Lung (tissue), 16 donors: ENCODE data around the gene VWF. TPM values are rescaled to one million over a fixed set of nuclear protein-coding genes. Genes with fewer than 3 reads are reported as not detected.

ENCODE experiments used
- ATAC-seq: fragments of 200-7000 bp; cut with Tn5 transposase; one replicate; pipeline ENCODE4 v1.9.1; 2020; ENCODE audit warnings: moderate number of reproducible peaks; ENCODE audit not compliant: insufficient read depth, low FRiP score
- DNase-seq, 3 donors: peaks; one replicate each; pipeline ENCODE4 v3.0.0-alpha.2; 2013 to 2017
- H3K27ac ChIP-seq, 2 donors: one replicate each; pipeline ENCODE4 v1.5.1; 2013; ENCODE audit warnings: mild to moderate bottlenecking in 2 of 2, moderate library complexity in 2 of 2, control low read depth in 1 of 2, inconsistent platforms in 1 of 2, low read depth in 1 of 2, low read length in 1 of 2
- H3K27me3 ChIP-seq, 3 donors: one replicate each; pipeline ENCODE4 v1.5.1; 2013; ENCODE audit warnings: low read length in 2 of 3; ENCODE audit not compliant: control insufficient read depth in 3 of 3, insufficient read depth in 3 of 3
- H3K36me3 ChIP-seq, 4 donors: one replicate each; pipeline ENCODE4 v1.5.1; 2013; ENCODE audit warnings: low read length in 4 of 4, mild to moderate bottlenecking in 1 of 4, moderate library complexity in 1 of 4; ENCODE audit not compliant: control insufficient read depth in 4 of 4, insufficient read depth in 4 of 4
- H3K4me1 ChIP-seq, 5 donors: one replicate each; pipeline ENCODE4 v1.5.1; 2013; ENCODE audit warnings: low read length in 5 of 5, mild to moderate bottlenecking in 2 of 5, moderate library complexity in 1 of 5; ENCODE audit not compliant: control insufficient read depth in 5 of 5, insufficient read depth in 5 of 5
- H3K4me3 ChIP-seq: one replicate; pipeline ENCODE4 v1.5.1; 2013; ENCODE audit warnings: mild to moderate bottlenecking, control low read depth, moderate library complexity
- H3K9ac ChIP-seq, 2 donors: one replicate each; pipeline ENCODE4 v1.5.1; 2013; ENCODE audit warnings: low read length in 2 of 2, control low read depth in 1 of 2; ENCODE audit not compliant: insufficient read depth in 1 of 2
- H3K9me3 ChIP-seq, 4 donors: one replicate each; pipeline ENCODE4 v1.5.1; 2013; ENCODE audit warnings: low read length in 3 of 4, mild to moderate bottlenecking in 1 of 4, moderate library complexity in 1 of 4; ENCODE audit not compliant: control insufficient read depth in 4 of 4, insufficient read depth in 3 of 4
- CTCF ChIP-seq: IDR thresholded peaks from 2 replicates; pipeline ENCODE4 v1.5.1; 2012; ENCODE audit warnings: mild to moderate bottlenecking; ENCODE audit errors: control extremely low read depth, extremely low read depth
- WGBS, 2 donors: extraction: QIAGEN DNeasy Blood & Tissue Kit; methylation state at CpG; one replicate each; pipeline ENCODE4 v1.1.7; 2013; 5-methylcytosine and 5-hydroxymethylcytosine counted together
- long read RNA-seq, 5 donors: transcript quantifications; one replicate each; lab custom pipeline, GENCODE V29; 2026
- polyA plus RNA-seq, 2 donors: library from polyadenylated mRNA; stranded (reverse); fragments of 200-250 nt; gene quantifications; one replicate each; pipeline ENCODE4 v1.2.1, GENCODE V29; 2013
- total RNA-seq, 2 donors: library from RNA; depleted of rRNA in 1 of 2; stranded (reverse); fragments of >200 nt in 1 of 2; gene quantifications; one replicate each; pipeline ENCODE4 v1.2.1, GENCODE V29; 2014 to 2021
- donor health status: control.
- donor health status: control.
- donor health status: Bipolar disorder and iron deficiency.
- donor health status: healthy.
- donor health status: DM: yes; HTN: yes; CAD: no.

VWF gene
- total RNA-seq (100 to 1,000 TPM; 272 to 285 TPM), polyA plus RNA-seq (100 to 1,000 TPM in 1 of 2 donors, 10 to 100 TPM in 1; 65.6 to 226 TPM)
- long read RNA-seq, donor 1, full-length matches to known transcripts, result 1 of 24 reads
- long read RNA-seq, donor 1, partial matches to known transcripts, result 23 of 24 reads
- long read RNA-seq, donor 1, other reads (novel, unspliced or antisense), result 0 of 24 reads
- long read RNA-seq, donor 2, partial matches to known transcripts, result 5 of 5 reads
- long read RNA-seq, donor 2, other reads (novel, unspliced or antisense), result 0 of 5 reads
- long read RNA-seq, donor 3, result 0 reads
- long read RNA-seq, donor 4, partial matches to known transcripts, result 11 of 11 reads
- long read RNA-seq, donor 4, other reads (novel, unspliced or antisense), result 0 of 11 reads
- long read RNA-seq, donor 5, full-length matches to known transcripts, result 2 of 11 reads
- long read RNA-seq, donor 5, partial matches to known transcripts, result 9 of 11 reads
- long read RNA-seq, donor 5, other reads (novel, unspliced or antisense), result 0 of 11 reads

- Histone ChIP-seq H3K27me3 (no peaks in the 10 kb centered on the region), H3K4me3 (peak within 1 kb of the TSS; percentile 58), H3K9ac (no peak within 1 kb of the TSS), H3K4me1 (peaks cover 0 to 3% (median 0%) of the 10 kb centered on the region in 5 donors), H3K36me3 (no peaks in the 10 kb centered on the region), H3K27ac (peak within 1 kb of the TSS; percentile 80 to 86), H3K9me3 (no peaks in the 10 kb centered on the region)
- WGBS, 2 donors, result 53 to 55% methylated on average over 5 of the region's 5 CpGs
- ATAC-seq (peak; percentile 14), DNase-seq (peak in 2 of 3 donors; percentile 25 to 36)
- TF ChIP-seq CTCF, result no peak
These were observed at the start of gene VWF for GRCh38 chr12:6124411-6125309. Gene VWF (minus strand): TSS chr12:6124670. CDS start chr12:6123196, 1,474 bp downstream.

GRCh38 chr12:6172862-6173261 lies 48.4 kb upstream of the VWF start:
- Histone ChIP-seq H3K4me3 (no peak overlapping the region), H3K27ac (peak overlapping the region in 1 of 2 donors; percentile 70), H3K9ac (no peak overlapping the region), H3K36me3 (no peaks in the 10 kb centered on the region), H3K9me3 (no peaks in the 10 kb centered on the region), H3K4me1 (peaks cover 0 to 8% (median 0%) of the 10 kb centered on the region in 5 donors), H3K27me3 (no peaks in the 10 kb centered on the region)
- WGBS, 2 donors, result 73 to 81% methylated on average over 4 of the region's 4 CpGs
- no peak for ATAC-seq
- TF ChIP-seq CTCF, result no peak
- DNase-seq, result no peak

DNA sequence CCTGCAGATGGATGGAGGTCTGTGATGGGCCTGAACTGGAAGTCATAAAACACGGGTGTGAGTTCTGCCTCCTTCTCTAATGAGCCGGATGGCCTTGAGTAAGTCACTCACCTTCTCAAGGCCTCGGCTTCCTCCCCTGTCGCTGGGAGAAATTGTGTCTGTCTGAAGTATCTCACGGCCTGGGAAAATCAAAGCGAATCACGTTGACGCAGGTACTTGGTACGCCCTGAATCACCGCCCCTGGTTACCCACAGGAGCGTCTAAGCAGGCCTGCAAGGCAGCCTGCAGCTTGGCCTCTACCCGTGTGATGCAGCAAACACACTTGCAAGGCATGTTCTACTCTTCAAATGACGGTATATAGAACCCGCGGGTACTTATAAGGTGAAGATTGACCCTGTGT lies 47.6 kb upstream of the VWF start:
- peak overlapping the region; percentile 43 to 70 for H3K27ac ChIP-seq
- no peaks in the 10 kb centered on the region for H3K27me3 ChIP-seq
- no peaks in the 10 kb centered on the region for H3K9me3 ChIP-seq
- H3K9ac ChIP-seq, result no peak overlapping the region
- DNase-seq (no peak), ATAC-seq (no peak)
- H3K4me3 ChIP-seq, result no peak overlapping the region
- no peaks in the 10 kb centered on the region for H3K36me3 ChIP-seq
- no peak for TF ChIP-seq CTCF
- H3K4me1 ChIP-seq, result peaks cover 0 to 9% (median 0%) of the 10 kb centered on the region in 5 donors
- WGBS, 2 donors, result 84 to 91% methylated on average over 15 of the region's 15 CpGs
